Right lung (tissue), 5 donors: Measurements from ENCODE around the gene MIEF1. TPM values are rescaled to one million over a fixed set of nuclear protein-coding genes. Genes with fewer than 3 reads are reported as not detected.
A peak's percentile ranks its signal among the peaks of the same experiment; 100 is the strongest.
"Not testable (repeated sequence)": the region's sequence is repeated elsewhere in the genome, so short reads cannot be mapped to it uniquely, and the experiment has no call there.

ENCODE experiments used
- DNase-seq, 2 donors: peaks; one replicate each; pipeline ENCODE4 v3.0.0-alpha.2; 2013
- polyA plus RNA-seq, 5 donors: library from polyadenylated mRNA; unstranded; fragments of 120-200 nt; gene quantifications; one replicate each; pipeline versions ENCODE4 v1.2.1 to v1.2.3, GENCODE V29; 2013; ENCODE audit warnings: inconsistent platforms in 1 of 5, low replicate concordance in 1 of 5; ENCODE audit not compliant: insufficient read length in 5 of 5, insufficient read depth in 1 of 5

MIEF1 gene
- polyA plus RNA-seq, 5 donors, result 21.3 to 28.3 (median 23.0) TPM

DNA sequence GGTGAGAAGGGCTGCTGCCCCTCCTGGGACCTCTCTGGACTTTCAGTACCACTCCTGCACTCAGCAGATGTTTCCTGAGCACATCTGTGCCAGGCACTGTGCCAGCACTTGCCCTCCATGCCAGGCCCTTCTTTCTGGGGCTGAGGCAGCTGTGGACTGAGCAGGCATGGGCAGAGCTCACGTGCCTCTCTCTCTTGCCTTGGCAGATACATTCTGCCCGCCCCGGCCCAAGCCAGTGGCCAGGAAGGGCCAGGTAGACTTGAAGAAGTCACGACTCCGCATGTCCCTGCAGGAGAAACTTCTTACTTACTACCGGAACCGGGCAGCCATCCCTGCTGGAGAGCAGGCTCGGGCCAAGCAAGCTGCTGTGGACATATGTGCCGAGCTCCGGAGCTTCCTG lies 9.9 kb downstream of the MIEF1 start:
- no peak for DNase-seq

- DNase-seq, result no peak
Observed at GRCh38 chr22:39513791-39514190, 11.7 kb downstream of the MIEF1 start.

GRCh38 chr22:39514373-39514973 lies 12.4 kb downstream of the MIEF1 start:
- DNase-seq, result no peak

- no peak for DNase-seq
Observed at GRCh38 chr22:39515266-39516050, 13.4 kb downstream of the MIEF1 start.

- no peak for DNase-seq
Observed at GRCh38 chr22:39517470-39517869, 15.4 kb downstream of the MIEF1 start.

DNA sequence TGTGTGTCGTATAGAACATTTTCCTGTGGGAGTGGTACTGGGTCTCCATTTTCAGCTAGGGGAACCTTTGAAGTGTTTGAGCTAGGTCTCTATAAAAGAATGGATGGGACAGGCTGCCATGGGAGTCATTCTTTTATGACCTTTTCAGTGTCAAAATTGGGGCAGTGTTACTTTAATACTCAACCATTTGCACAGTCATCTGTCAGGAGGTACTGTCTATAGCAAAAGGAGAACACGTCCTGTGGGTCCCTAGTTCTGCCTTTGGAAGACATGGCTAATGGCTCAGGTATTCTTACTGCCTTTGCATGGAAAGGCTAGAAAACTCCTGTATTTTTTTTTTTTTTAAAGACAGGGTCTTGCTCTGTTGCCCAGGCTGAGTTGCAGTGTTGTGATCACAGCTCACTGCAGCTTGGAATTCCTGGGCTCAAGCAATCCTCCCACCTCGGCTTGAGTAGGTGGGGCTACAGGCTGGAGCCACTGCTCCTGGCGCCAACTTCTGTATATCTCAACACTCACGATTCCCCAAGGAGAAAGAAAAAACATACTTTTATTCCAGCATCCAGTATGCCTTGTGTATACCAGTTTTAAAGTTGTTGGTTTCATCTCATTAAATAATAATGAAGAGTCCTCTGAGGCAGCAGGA lies 16.2 kb downstream of the MIEF1 start:
- DNase-seq, result no peak

- DNase-seq, result no peak
Observed at GRCh38 chr22:39518996-39519680, 17.0 kb downstream of the MIEF1 start.

DNA sequence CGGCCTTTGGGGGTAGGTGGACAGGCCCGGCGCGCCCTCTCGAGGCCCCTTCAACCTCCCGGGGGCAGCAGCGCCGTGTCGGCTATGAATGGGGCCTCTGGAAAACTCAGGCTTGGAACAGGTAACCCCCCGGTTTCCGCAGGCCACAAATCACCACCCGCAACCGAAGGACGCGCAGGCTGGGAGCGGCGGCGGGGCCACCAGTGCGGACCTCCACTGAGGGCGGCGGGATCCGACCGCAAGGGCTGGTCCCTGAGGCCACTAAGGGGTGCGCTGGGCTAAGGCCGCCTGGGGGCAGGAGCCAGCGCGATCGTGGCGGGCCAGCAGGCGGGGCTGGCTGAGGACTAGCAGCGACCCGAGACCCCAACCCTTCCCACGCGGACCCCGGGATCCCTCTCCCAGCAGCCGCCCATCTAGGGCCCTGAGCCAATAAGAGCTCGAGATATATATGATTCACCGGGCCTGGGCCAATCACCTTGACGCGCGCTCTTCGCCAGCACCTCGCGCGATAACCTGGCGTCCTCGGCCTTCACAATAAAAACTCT lies 17.7 kb downstream of the MIEF1 start:
- peak in 1 of 2 donors; percentile 60 for DNase-seq

GRCh38 chr22:39520226-39521105 lies 18.4 kb downstream of the MIEF1 start, which contains the start of gene ATF4:
Gene ATF4, plus strand, starts transcription at chr22:39520562. Its CDS starts 884 bp downstream, at chr22:39521446.
- DNase-seq, result peak; percentile 99 to 100

DNA sequence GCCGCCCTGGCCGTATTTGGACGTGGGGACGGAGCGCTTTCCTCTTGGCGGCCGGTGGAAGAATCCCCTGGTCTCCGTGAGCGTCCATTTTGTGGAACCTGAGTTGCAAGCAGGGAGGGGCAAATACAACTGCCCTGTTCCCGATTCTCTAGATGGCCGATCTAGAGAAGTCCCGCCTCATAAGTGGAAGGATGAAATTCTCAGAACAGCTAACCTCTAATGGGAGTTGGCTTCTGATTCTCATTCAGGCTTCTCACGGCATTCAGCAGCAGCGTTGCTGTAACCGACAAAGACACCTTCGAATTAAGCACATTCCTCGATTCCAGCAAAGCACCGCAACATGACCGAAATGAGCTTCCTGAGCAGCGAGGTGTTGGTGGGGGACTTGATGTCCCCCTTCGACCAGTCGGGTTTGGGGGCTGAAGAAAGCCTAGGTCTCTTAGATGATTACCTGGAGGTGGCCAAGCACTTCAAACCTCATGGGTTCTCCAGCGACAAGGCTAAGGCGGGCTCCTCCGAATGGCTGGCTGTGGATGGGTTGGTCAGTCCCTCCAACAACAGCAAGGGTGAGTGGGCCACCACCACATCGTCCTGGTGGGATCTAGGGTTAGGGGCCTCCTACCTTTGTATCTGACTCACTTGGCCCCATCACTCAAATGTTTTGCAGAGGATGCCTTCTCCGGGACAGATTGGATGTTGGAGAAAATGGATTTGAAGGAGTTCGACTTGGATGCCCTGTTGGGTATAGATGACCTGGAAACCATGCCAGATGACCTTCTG lies 19.2 kb downstream of the MIEF1 start:
- DNase-seq, result not testable (repeated sequence)

DNA sequence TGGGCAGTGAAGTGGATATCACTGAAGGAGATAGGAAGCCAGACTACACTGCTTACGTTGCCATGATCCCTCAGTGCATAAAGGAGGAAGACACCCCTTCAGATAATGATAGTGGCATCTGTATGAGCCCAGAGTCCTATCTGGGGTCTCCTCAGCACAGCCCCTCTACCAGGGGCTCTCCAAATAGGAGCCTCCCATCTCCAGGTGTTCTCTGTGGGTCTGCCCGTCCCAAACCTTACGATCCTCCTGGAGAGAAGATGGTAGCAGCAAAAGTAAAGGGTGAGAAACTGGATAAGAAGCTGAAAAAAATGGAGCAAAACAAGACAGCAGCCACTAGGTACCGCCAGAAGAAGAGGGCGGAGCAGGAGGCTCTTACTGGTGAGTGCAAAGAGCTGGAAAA lies 20.0 kb downstream of the MIEF1 start:
- DNase-seq, result not testable (repeated sequence)

DNA sequence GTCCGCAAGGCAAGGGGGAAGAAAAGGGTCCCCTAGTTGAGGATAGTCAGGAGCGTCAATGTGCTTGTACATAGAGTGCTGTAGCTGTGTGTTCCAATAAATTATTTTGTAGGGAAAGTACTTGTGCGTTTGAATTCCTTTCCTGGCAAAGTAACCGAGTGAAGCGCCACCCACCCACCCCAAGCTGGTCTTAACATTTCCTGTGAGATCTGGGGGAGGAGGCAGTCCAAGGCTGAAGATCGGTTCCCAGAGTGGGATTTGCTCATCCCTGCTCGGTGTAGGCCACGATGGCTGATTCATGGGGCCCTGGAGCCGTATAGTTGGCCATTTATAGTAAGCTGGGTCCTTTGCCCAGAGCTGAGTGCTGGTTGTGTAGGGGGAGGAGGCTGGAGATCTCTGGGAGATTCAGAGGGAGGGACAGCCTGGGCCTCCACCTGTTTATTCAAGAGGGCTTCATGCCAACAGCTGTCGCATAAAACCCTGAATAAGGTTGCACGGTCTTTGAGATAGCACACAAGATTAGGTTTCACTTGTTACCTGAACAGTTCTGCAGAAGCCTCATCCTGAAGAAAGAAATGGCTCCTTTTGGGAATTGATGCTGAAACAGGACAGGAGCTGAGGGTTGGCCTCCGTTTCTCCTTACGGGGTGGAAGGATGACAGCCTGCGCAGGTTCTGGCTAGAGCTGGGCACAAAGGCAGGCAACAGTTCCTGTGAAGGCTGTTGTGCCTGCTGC lies 20.6 kb downstream of the MIEF1 start:
- DNase-seq, result no peak

DNA sequence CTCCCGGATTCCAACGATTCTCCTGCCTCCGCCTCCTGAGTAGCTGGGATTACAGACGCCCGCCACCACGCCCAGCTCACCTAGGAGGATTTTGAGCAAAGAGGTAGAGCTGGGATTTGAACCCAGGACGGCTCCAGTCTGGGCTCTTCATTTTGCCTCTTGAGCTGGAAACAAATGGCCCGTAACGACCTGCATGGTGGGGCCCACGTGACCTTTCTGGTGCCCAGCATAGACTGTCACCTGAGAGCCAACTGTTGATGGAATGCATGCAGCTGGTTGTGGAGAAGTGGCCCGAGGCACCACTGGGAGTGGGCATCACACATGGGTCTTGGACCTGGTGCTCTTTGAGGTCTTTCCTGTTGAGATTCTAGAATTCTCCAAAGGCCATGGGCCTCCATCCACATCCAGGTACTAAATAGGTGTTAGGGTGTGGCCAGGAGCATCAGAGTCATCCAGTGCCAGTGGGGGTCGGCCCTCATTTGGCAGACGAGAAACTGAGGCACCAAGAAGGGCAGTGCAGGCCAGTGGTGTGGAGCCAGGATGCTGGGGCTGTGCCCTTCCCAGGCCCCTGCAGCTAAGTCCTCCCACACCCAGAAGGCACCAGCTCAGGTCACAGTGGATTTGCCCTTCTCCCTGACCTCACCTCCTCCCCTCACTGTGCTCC lies 22.1 kb downstream of the MIEF1 start:
- no peak for DNase-seq

- DNase-seq, result no peak
Observed at GRCh38 chr22:39524753-39525657, 22.9 kb downstream of the MIEF1 start.

GRCh38 chr22:39525658-39525975 lies 23.5 kb downstream of the MIEF1 start:
- no peak for DNase-seq

- DNase-seq, result no peak
Observed at GRCh38 chr22:39526736-39527171, 24.7 kb downstream of the MIEF1 start.

GRCh38 chr22:39527481-39527961 lies 25.4 kb downstream of the MIEF1 start:
- DNase-seq, result no peak
